Measurements from ENCODE around the gene GOPC. TPM values are rescaled to one million over a fixed set of nuclear protein-coding genes. Genes with fewer than 3 reads are reported as not detected.
A peak's percentile ranks its signal among the peaks of the same experiment; 100 is the strongest.

The GOPC gene
- total and polyA plus RNA-seq, 2 donors (not counting 3 experiments of a cell fraction or from before 2014, with no cell fraction given) = 7.8 to 22.8 TPM

GRCh38 chr6:117607511-117607910 is 5.2 kb upstream of the GOPC start:
- Histone ChIP-seq H3K4me1 (ENCODE audit: control insufficient read depth, extremely low read depth, insufficient read depth, low read length) (peaks cover 2% of the 10 kb centered on the region), H3K9ac (replicated peaks; ENCODE audit: extremely low read depth, insufficient read depth, low read length) (no peak overlapping the region), H3K4me2 (ENCODE audit: insufficient read depth, low read length) (no peak overlapping the region), H3K79me2 (ENCODE audit: control insufficient read depth, insufficient read depth, low read length) (no peaks in the 10 kb centered on the region), H3K36me3 (ENCODE audit: control insufficient read depth in 2 of 2, extremely low read depth in 1 of 2, insufficient read depth in 2 of 2, low read length in 2 of 2) (no peaks in the 10 kb centered on the region), H3K9me1 (replicated peaks; ENCODE audit: control insufficient read depth, extremely low read depth, insufficient read depth, low read length) (no peaks in the 10 kb centered on the region), H3K27me3 (ENCODE audit: control insufficient read depth in 2 of 2, insufficient read depth in 2 of 2, low read length in 2 of 2) (peaks cover 4 to 12% of the 10 kb centered on the region in 2 experiments), H3K4me3 (replicated peaks in 1 of 3; ENCODE audit: insufficient read depth in 1 of 3, low read depth in 1 of 3, low read length in 3 of 3) (no peak overlapping the region), H3K9me3 (replicated peaks; ENCODE audit: control insufficient read depth, insufficient read depth, low read length) (no peaks in the 10 kb centered on the region), H4K20me1 (replicated peaks; ENCODE audit: control insufficient read depth, extremely low read depth, insufficient read depth, low read length) (no peaks in the 10 kb centered on the region), H2AFZ (ENCODE audit: low read depth, low read length) (no peak overlapping the region), H3K27ac (ENCODE audit: insufficient read depth, low read depth, low read length) (no peak overlapping the region)
- intact Hi-C loops (cut with micrococcal nuclease) (no loop called here), dilution Hi-C loops (cut with MboI; ENCODE audit: extremely low pct_ligation_motif_present, low sequenced_read_pairs) (no loop called here)
- ChIA-PET CTCF (interaction anchor here (1.4 to 5.2 kb wide), 3 partner anchors 157 to 208 kb away, joined by 4 to 158 read pairs (median 19); no protein-coding TSS in a partner anchor), POLR2A (no interaction called here)
- TF ChIP-seq MAX (IDR thresholded peaks at IDR 0.05; ENCODE audit: insufficient read depth, insufficient read length) (no peak), CTCF (IDR thresholded peaks at IDR 0.05; ENCODE audit: extremely low read depth in 1 of 2, insufficient read depth in 1 of 2, low read depth in 1 of 2, low read length in 2 of 2) (no peak), POLR2AphosphoS5 (IDR thresholded peaks at IDR 0.05; ENCODE audit: insufficient read depth, low read depth, low read length) (no peak)
- BruUV-seq (replicated peaks) = no TSS peak
- DNase-seq (ENCODE audit: low read depth, low spot score) = no peak
- FAIRE-seq = no peak

GRCh38 chr6:117605169-117605826 is 3.0 kb upstream of the GOPC start:
- ChIA-PET POLR2A (no interaction called here), CTCF (interaction anchor here (0.6 to 5.2 kb wide), 11 partner anchors 14 to 263 kb away, joined by 3 to 158 read pairs (median 6); no protein-coding TSS in a partner anchor)
- Histone ChIP-seq H3K9me1 (replicated peaks; ENCODE audit: control insufficient read depth, extremely low read depth, insufficient read depth, low read length) (no peaks in the 10 kb centered on the region), H4K20me1 (replicated peaks; ENCODE audit: control insufficient read depth, extremely low read depth, insufficient read depth, low read length) (no peaks in the 10 kb centered on the region), H3K79me2 (ENCODE audit: control insufficient read depth, insufficient read depth, low read length) (peaks cover 18% of the 10 kb centered on the region), H2AFZ (ENCODE audit: low read depth, low read length) (no peak overlapping the region), H3K4me3 (replicated peaks in 1 of 3; ENCODE audit: insufficient read depth in 1 of 3, low read depth in 1 of 3, low read length in 3 of 3) (no peak overlapping the region), H3K9ac (replicated peaks; ENCODE audit: extremely low read depth, insufficient read depth, low read length) (no peak overlapping the region), H3K9me3 (replicated peaks; ENCODE audit: control insufficient read depth, insufficient read depth, low read length) (no peaks in the 10 kb centered on the region), H3K4me2 (ENCODE audit: insufficient read depth, low read length) (no peak overlapping the region), H3K4me1 (ENCODE audit: control insufficient read depth, extremely low read depth, insufficient read depth, low read length) (peaks cover 11% of the 10 kb centered on the region), H3K27ac (ENCODE audit: insufficient read depth, low read depth, low read length) (no peak overlapping the region), H3K27me3 (ENCODE audit: control insufficient read depth in 2 of 2, insufficient read depth in 2 of 2, low read length in 2 of 2) (peaks cover 2 to 12% of the 10 kb centered on the region in 2 experiments), H3K36me3 (ENCODE audit: control insufficient read depth in 2 of 2, extremely low read depth in 1 of 2, insufficient read depth in 2 of 2, low read length in 2 of 2) (no peaks in the 10 kb centered on the region)
- dilution Hi-C loops (cut with MboI; ENCODE audit: extremely low pct_ligation_motif_present, low sequenced_read_pairs) (no loop called here), intact Hi-C loops (cut with micrococcal nuclease) (loop anchor here (1.0 kb wide), 5 partner anchors 155 to 633 kb away; no protein-coding TSS in a partner anchor)
- DNase-seq (ENCODE audit: low read depth, low spot score) (peak; percentile 78), FAIRE-seq (peak; percentile 83)
- peak; percentile 66 to 67 for TF ChIP-seq CTCF (IDR thresholded peaks at IDR 0.05; ENCODE audit: extremely low read depth in 1 of 2, insufficient read depth in 1 of 2, low read depth in 1 of 2, low read length in 2 of 2)
- no peak for TF ChIP-seq FOS (IDR thresholded peaks at IDR 0.05; ENCODE audit: borderline replicate concordance, insufficient read depth, low read length)
- BruUV-seq (replicated peaks) = no TSS peak
